ENCODE data around the gene ATP6V1E1.

ATP6V1E1 gene

DNA sequence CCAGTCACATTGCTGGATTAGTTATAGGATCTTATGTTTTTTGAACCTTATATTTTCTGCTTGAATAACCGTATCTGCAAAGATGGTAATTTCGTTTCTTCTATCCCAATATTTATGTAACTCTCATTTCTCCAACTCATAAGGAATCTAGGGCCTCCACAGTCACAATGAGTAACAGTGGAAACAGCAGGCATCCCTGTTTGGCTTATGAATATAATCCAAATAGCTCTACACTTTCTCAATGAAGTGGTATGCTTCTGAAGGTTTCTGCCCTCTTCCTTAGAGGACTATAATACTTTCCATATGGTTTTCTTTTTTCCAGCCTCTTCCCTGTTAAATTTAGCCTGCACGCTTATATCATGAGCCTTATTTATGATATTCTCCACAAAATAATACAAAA is 16.5 kb downstream of the ATP6V1E1 start:
- DNase-seq (ENCODE audit: extremely low read depth, low read depth): no peak
- TF ChIP-seq, protein P1, sequence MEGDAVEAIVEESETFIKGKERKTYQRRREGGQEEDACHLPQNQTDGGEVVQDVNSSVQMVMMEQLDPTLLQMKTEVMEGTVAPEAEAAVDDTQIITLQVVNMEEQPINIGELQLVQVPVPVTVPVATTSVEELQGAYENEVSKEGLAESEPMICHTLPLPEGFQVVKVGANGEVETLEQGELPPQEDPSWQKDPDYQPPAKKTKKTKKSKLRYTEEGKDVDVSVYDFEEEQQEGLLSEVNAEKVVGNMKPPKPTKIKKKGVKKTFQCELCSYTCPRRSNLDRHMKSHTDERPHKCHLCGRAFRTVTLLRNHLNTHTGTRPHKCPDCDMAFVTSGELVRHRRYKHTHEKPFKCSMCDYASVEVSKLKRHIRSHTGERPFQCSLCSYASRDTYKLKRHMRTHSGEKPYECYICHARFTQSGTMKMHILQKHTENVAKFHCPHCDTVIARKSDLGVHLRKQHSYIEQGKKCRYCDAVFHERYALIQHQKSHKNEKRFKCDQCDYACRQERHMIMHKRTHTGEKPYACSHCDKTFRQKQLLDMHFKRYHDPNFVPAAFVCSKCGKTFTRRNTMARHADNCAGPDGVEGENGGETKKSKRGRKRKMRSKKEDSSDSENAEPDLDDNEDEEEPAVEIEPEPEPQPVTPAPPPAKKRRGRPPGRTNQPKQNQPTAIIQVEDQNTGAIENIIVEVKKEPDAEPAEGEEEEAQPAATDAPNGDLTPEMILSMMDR (IDR thresholded peaks at IDR 0.05; ENCODE audit: low read depth, low read length, missing control alignments): no peak
- H3K4me3 ChIP-seq (replicated peaks; ENCODE audit: low read depth, low read length): no peak overlapping the region

DNA sequence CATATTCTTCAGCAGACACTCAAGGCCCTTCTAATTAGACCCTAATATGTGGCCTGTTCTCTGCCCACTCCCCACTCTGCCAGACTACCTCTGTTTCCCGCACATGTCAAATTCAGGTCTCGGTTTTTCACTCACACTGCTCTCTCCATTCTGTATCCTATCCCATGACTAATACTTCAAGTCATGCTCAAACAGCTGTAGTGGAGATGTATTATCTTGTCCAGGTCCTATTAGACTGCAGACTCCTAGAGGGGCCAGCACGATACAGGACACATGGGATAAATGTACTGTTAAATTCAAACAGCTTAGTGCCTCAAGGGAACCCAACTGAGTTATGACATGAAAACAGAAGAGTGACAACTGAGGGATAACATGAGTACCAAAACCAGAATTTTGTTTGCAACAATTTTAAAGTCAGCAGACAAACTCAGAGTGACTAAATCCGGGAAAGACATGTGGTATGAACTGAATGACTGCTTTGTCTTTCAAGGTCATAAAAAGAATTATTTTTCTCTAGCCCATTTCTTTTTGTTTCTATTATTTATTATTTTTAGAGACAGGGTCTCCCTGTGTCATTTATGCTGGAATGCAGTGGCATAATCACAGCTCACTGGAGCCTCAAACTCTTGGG is 20.5 kb downstream of the ATP6V1E1 start:
- TF ChIP-seq, protein P1 (IDR thresholded peaks at IDR 0.05; ENCODE audit: low read depth, low read length, missing control alignments): no peak
- H3K4me3 ChIP-seq (replicated peaks; ENCODE audit: low read depth, low read length): no peak overlapping the region
- DNase-seq (ENCODE audit: extremely low read depth, low read depth): no peak

DNA sequence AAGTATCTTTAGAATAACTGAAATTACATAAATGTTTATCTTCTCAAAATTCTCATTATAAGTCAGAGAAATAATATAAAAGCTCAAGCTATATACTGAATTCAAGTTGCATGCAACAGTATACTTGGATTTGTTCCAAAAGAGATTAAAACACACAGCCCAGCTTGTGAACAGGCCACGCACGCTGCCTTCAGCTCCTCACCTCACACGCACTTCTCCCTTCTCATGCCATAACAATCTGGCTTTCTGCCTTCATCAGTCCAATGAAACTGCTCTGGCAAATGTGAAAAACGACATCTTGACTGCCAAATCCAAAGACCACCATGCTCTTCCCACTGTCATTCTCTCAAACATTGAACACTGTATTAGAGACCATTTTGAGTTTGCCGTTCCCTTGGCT is 22.1 kb downstream of the ATP6V1E1 start:
- TF ChIP-seq, protein P1 (IDR thresholded peaks at IDR 0.05; ENCODE audit: low read depth, low read length, missing control alignments): no peak
- H3K4me3 ChIP-seq (replicated peaks; ENCODE audit: low read depth, low read length): no peak overlapping the region
- DNase-seq (ENCODE audit: extremely low read depth, low read depth): no peak

DNA sequence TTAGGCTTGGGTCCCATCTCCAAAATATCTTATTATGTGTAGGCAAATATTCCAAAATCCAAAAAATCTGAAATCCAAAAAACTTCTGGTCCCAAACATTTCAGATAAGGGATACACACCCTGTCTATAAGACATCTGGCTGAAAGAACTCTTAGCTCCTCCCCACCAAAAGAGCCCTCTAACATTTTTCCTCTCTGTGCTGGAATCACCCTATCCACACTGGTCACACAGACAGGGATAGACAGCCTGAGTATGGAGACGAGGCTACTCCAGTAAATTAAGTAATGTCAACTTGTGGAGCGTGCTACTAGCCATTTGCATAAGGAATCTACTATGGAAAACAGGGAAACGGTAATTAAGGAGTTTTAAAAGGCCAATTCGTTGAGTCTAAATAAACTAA is 24.9 kb downstream of the ATP6V1E1 start:
- TF ChIP-seq, protein P1 (IDR thresholded peaks at IDR 0.05; ENCODE audit: low read depth, low read length, missing control alignments): no peak
- no peak for DNase-seq (ENCODE audit: extremely low read depth, low read depth)
- H3K4me3 ChIP-seq (replicated peaks; ENCODE audit: low read depth, low read length): no peak overlapping the region

DNA sequence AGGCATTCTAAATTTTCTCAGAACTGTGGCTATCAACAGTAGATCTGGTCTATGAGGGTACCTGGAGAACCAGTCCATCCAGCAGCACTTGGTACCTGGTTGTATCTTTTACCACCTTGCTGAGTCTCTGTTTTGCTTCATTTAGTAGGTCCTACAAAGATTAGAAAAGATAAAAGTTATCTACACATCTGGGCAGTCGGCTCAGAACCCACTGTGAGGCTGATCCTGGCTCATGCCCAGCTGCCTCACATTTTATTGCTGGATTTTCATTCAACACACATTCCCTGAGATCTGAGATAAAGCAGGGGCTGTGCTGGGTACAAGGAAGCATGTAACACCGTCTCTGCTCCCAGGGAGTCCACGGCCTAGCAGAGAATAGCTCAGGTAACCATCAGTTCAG is 27.5 kb downstream of the ATP6V1E1 start:
- TF ChIP-seq, protein P1 (IDR thresholded peaks at IDR 0.05; ENCODE audit: low read depth, low read length, missing control alignments): no peak
- H3K4me3 ChIP-seq (replicated peaks; ENCODE audit: low read depth, low read length): no peak overlapping the region
- no peak for DNase-seq (ENCODE audit: extremely low read depth, low read depth)

DNA sequence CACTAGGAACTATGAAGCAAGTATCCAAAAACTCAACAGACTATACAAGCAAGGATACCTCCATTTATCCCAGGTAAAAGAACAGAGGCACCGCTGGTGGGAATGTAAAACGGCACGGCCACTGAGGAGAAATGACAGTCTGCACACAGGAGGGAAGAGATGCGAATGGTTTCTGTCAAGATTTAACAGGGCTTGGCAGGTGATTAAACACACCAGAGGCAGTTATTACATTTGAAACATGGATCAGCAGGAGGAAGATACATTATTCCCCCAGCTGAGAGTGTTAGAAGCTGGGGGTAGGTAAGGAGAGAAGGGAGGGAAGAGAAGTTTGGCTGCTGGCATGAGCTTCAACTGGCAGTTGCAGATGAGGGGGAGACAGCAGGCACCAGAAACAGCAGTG is 30.2 kb downstream of the ATP6V1E1 start:
- TF ChIP-seq, protein P1 (IDR thresholded peaks at IDR 0.05; ENCODE audit: low read depth, low read length, missing control alignments): no peak
- DNase-seq (ENCODE audit: extremely low read depth, low read depth): no peak
- no peak overlapping the region for H3K4me3 ChIP-seq (replicated peaks; ENCODE audit: low read depth, low read length)

DNA sequence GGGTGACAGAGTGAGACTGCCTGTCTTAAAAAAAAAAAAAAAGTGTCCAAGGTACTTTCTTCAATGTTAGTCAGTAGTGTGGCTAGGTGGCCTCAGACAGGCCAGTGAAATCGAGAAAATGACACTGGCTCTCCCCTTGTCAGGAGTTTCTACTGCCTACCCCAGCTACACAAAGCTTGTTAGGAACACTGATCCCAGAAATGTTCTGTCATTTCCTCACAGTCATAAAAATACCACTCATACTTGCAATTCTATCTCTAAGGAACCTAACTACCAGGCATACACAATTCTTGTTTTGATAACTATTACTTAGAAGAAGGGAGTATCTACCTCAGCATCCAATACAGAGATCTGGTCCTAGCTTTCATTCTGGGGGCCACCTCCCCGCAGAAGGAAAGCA is 31.3 kb downstream of the ATP6V1E1 start:
- no peak overlapping the region for H3K4me3 ChIP-seq (replicated peaks; ENCODE audit: low read depth, low read length)
- DNase-seq (ENCODE audit: extremely low read depth, low read depth): no peak
- TF ChIP-seq, protein P1 (IDR thresholded peaks at IDR 0.05; ENCODE audit: low read depth, low read length, missing control alignments): no peak
